ENCODE measurements around the gene USP3. TPM values are rescaled to one million over a fixed set of nuclear protein-coding genes. Genes with fewer than 3 reads are reported as not detected.

The USP3 gene
- total and polyA plus RNA-seq, 2 of the 13 experiments (the other 11 are each of a cell fraction or from before 2014, with no cell fraction given): 14.3 to 61.2 TPM

DNA sequence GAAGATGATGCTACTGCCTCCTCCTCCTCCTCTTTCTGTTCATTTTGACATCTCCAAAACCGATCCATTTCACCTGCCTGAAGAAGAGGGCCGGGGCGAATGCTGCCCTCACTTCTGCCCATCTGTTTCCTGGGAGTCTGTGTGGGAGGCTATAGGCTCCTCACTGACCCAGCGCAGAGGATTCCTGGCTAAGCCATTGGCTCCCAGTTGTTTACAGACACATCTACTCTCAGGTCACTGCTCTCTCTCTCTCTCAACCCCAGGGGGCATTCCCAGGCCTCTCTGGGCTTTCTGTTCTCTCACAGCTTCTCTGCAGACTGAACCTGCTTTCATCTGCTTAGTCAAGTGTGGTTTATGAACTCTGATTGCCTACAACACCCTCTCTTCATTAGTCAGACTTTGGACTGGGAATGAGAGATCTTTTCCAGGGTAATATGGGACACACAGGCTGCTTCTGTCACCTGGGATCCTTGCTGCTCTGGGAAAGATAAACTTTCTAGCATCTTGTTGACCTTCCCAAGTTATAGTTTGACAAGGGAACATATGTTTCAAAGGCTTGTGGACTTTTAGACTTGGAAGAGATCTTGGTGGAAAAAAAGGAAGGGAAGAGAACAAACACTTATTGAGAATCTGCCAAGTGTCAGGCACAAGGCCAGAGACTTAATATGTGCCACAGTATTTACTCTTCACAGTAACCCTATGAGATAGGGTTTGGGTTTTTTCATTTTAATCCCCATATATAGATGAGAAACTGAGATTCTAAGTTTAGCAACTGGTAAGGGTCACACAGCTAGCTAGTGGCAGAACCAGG is 30.2 kb upstream of the USP3 start (continued):
- TF ChIP-seq, protein P1, sequence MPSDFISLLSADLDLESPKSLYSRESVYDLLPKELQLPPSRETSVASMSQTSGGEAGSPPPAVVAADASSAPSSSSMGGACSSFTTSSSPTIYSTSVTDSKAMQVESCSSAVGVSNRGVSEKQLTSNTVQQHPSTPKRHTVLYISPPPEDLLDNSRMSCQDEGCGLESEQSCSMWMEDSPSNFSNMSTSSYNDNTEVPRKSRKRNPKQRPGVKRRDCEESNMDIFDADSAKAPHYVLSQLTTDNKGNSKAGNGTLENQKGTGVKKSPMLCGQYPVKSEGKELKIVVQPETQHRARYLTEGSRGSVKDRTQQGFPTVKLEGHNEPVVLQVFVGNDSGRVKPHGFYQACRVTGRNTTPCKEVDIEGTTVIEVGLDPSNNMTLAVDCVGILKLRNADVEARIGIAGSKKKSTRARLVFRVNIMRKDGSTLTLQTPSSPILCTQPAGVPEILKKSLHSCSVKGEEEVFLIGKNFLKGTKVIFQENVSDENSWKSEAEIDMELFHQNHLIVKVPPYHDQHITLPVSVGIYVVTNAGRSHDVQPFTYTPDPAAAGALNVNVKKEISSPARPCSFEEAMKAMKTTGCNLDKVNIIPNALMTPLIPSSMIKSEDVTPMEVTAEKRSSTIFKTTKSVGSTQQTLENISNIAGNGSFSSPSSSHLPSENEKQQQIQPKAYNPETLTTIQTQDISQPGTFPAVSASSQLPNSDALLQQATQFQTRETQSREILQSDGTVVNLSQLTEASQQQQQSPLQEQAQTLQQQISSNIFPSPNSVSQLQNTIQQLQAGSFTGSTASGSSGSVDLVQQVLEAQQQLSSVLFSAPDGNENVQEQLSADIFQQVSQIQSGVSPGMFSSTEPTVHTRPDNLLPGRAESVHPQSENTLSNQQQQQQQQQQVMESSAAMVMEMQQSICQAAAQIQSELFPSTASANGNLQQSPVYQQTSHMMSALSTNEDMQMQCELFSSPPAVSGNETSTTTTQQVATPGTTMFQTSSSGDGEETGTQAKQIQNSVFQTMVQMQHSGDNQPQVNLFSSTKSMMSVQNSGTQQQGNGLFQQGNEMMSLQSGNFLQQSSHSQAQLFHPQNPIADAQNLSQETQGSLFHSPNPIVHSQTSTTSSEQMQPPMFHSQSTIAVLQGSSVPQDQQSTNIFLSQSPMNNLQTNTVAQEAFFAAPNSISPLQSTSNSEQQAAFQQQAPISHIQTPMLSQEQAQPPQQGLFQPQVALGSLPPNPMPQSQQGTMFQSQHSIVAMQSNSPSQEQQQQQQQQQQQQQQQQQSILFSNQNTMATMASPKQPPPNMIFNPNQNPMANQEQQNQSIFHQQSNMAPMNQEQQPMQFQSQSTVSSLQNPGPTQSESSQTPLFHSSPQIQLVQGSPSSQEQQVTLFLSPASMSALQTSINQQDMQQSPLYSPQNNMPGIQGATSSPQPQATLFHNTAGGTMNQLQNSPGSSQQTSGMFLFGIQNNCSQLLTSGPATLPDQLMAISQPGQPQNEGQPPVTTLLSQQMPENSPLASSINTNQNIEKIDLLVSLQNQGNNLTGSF (CRISPR knock-in tag; IDR thresholded peaks at IDR 0.05): no peak
- TF ChIP-seq MXI1 (IDR thresholded peaks at IDR 0.05; ENCODE audit: borderline replicate concordance, low read depth, low read length): peak; percentile 44; the same call in 1 of the 3 replicates
- peak; percentile 97 for TF ChIP-seq ZNF772 (CRISPR knock-in tag; IDR thresholded peaks at IDR 0.05)
- peak; percentile 84; the same call in 1 of the 2 replicates for TF ChIP-seq HOXD1 (CRISPR knock-in tag; IDR thresholded peaks at IDR 0.05)
- TF ChIP-seq, protein P2, sequence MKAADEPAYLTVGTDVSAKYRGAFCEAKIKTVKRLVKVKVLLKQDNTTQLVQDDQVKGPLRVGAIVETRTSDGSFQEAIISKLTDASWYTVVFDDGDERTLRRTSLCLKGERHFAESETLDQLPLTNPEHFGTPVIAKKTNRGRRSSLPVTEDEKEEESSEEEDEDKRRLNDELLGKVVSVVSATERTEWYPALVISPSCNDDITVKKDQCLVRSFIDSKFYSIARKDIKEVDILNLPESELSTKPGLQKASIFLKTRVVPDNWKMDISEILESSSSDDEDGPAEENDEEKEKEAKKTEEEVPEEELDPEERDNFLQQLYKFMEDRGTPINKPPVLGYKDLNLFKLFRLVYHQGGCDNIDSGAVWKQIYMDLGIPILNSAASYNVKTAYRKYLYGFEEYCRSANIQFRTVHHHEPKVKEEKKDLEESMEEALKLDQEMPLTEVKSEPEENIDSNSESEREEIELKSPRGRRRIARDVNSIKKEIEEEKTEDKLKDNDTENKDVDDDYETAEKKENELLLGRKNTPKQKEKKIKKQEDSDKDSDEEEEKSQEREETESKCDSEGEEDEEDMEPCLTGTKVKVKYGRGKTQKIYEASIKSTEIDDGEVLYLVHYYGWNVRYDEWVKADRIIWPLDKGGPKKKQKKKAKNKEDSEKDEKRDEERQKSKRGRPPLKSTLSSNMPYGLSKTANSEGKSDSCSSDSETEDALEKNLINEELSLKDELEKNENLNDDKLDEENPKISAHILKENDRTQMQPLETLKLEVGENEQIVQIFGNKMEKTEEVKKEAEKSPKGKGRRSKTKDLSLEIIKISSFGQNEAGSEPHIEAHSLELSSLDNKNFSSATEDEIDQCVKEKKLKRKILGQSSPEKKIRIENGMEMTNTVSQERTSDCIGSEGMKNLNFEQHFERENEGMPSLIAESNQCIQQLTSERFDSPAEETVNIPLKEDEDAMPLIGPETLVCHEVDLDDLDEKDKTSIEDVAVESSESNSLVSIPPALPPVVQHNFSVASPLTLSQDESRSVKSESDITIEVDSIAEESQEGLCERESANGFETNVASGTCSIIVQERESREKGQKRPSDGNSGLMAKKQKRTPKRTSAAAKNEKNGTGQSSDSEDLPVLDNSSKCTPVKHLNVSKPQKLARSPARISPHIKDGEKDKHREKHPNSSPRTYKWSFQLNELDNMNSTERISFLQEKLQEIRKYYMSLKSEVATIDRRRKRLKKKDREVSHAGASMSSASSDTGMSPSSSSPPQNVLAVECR (CRISPR knock-in tag; IDR thresholded peaks at IDR 0.05; ENCODE audit: borderline replicate concordance): peak; percentile 56; the same call in 1 of the 2 replicates
- peak; percentile 23; the same call in 1 of the 2 replicates for TF ChIP-seq ZNF670 (CRISPR knock-in tag; IDR thresholded peaks at IDR 0.05; ENCODE audit: borderline replicate concordance)
- TF ChIP-seq PLRG1 (conservative IDR thresholded peaks at IDR 0.05): no peak
- no peak for TF ChIP-seq AGO1 (IDR thresholded peaks at IDR 0.05; ENCODE audit: low read depth, low read length, poor library complexity, severe bottlenecking)
- peak; percentile 90 for TF ChIP-seq RFXAP (CRISPR knock-in tag; IDR thresholded peaks at IDR 0.05; ENCODE audit: borderline replicate concordance)
- TF ChIP-seq, protein P3, sequence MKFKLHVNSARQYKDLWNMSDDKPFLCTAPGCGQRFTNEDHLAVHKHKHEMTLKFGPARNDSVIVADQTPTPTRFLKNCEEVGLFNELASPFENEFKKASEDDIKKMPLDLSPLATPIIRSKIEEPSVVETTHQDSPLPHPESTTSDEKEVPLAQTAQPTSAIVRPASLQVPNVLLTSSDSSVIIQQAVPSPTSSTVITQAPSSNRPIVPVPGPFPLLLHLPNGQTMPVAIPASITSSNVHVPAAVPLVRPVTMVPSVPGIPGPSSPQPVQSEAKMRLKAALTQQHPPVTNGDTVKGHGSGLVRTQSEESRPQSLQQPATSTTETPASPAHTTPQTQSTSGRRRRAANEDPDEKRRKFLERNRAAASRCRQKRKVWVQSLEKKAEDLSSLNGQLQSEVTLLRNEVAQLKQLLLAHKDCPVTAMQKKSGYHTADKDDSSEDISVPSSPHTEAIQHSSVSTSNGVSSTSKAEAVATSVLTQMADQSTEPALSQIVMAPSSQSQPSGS (CRISPR knock-in tag; IDR thresholded peaks at IDR 0.05): peak; percentile 87; the same call in 1 of the 2 replicates
- TF ChIP-seq TOPORS (CRISPR knock-in tag; IDR thresholded peaks at IDR 0.05): no peak
- TF ChIP-seq IKZF4 (CRISPR knock-in tag; IDR thresholded peaks at IDR 0.05; ENCODE audit: borderline replicate concordance, low read depth, not compliant biosample characterization): no peak
- TF ChIP-seq MIER2 (CRISPR knock-in tag; IDR thresholded peaks at IDR 0.05): peak; percentile 58; the same call in 1 of the 2 replicates
- TF ChIP-seq ZEB1 (IDR thresholded peaks at IDR 0.05; ENCODE audit: insufficient replicate concordance, low read depth): peak; percentile 64
- no peak for TF ChIP-seq ARNT (IDR thresholded peaks at IDR 0.05)
- no peak for TF ChIP-seq IKZF1 (IDR thresholded peaks at IDR 0.05)
- TF ChIP-seq FOXC1 (CRISPR knock-in tag; IDR thresholded peaks at IDR 0.05; ENCODE audit: borderline replicate concordance): no peak; the same call in 1 of the 2 replicates
- TF ChIP-seq TAF1 (CRISPR knock-in tag; IDR thresholded peaks at IDR 0.05): no peak; the same call in 1 of the 2 replicates
- TF ChIP-seq ETV5 (CRISPR knock-in tag; IDR thresholded peaks at IDR 0.05; ENCODE audit: borderline replicate concordance): no peak; the same call in 1 of the 2 replicates

Measured in HepG2 (cell line).